Hair follicle dermal papilla cell (primary cell): ENCODE measurements around the gene LPCAT2. TPM values are rescaled to one million over a fixed set of nuclear protein-coding genes. Genes with fewer than 3 reads are reported as not detected.

Source experiments
- total RNA-seq: library from RNA; depleted of rRNA; stranded (reverse); fragments of >200 nt; gene quantifications from 2 replicates; pipeline ENCODE4 v1.2.3, GENCODE V29; 2012

LPCAT2 gene, protein sequence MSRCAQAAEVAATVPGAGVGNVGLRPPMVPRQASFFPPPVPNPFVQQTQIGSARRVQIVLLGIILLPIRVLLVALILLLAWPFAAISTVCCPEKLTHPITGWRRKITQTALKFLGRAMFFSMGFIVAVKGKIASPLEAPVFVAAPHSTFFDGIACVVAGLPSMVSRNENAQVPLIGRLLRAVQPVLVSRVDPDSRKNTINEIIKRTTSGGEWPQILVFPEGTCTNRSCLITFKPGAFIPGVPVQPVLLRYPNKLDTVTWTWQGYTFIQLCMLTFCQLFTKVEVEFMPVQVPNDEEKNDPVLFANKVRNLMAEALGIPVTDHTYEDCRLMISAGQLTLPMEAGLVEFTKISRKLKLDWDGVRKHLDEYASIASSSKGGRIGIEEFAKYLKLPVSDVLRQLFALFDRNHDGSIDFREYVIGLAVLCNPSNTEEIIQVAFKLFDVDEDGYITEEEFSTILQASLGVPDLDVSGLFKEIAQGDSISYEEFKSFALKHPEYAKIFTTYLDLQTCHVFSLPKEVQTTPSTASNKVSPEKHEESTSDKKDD
- total RNA-seq = 29.1 and 32.8 TPM in 2 replicates

DNA sequence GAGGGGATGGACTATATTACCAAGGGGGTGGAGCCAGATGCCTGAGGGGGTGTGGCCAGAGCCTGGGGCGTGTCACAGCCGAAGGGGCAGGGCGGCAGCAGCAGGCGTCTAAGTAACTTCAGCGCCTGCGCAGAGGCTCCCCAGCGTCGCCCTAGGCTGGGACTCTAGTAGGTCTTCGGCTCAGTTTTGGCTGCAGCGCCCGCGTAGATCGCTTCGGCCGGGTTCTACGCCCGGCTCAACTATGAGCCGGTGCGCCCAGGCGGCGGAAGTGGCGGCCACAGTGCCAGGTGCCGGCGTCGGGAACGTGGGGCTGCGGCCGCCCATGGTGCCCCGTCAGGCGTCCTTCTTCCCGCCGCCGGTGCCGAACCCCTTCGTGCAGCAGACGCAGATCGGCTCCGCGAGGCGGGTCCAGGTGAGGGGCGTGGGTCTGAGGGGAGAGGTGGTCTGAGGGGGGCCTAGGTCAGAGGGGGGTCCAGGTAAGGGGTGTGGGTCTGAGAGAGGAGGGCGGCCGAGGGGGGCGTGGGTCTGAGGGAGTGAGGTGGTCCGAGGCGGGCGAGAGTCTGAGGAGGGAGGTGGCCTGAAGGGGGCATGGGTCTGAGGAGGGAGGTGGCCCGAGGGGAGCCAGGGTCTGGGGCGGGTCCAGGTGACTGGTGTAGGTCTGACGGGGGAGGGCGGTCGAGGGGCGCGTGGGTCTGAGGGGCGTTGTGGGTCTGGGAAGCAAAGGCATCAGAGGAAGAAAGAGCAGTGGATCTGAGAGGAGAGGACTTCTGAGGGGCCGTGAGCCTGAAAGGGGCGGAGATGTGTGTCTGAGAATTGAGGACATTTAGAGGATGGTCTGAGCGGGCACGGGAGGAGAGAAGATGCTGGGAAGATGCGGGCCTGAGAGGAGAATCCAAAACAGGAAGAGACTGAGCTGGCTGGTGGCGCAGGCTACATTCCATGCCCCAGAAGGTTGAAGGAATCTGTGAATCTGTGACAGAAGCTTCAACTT lies at the start of gene LPCAT2:
Gene LPCAT2, plus strand, starts transcription at position 132 of the 991 bp plus-strand sequence. Its CDS starts 110 bp downstream, at position 242.

DNA sequence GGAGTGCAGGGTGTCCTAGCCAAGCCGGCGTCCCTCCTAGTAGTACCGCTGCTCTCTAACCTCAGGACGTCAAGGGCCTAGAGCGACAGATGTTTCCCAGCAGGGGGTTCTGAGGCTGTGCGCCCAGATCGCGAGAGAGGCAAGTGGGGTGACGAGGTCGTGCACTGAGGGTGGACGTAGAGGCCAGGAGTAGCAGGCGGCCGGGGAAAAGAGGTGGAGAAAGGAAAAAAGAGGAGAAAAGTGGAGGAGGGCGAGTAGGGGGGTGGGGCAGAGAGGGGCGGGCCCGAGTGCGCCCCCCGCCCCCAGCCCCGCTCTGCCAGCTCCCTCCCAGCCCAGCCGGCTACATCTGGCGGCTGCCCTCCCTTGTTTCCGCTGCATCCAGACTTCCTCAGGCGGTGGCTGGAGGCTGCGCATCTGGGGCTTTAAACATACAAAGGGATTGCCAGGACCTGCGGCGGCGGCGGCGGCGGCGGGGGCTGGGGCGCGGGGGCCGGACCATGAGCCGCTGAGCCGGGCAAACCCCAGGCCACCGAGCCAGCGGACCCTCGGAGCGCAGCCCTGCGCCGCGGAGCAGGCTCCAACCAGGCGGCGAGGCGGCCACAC lies 29.9 kb upstream of the LPCAT2 start, which contains the start of gene MMP2:
Gene MMP2, plus strand, starts transcription at position 372 of the 603 bp plus-strand sequence. CDS start 282 bp downstream, outside the sequence.

DNA sequence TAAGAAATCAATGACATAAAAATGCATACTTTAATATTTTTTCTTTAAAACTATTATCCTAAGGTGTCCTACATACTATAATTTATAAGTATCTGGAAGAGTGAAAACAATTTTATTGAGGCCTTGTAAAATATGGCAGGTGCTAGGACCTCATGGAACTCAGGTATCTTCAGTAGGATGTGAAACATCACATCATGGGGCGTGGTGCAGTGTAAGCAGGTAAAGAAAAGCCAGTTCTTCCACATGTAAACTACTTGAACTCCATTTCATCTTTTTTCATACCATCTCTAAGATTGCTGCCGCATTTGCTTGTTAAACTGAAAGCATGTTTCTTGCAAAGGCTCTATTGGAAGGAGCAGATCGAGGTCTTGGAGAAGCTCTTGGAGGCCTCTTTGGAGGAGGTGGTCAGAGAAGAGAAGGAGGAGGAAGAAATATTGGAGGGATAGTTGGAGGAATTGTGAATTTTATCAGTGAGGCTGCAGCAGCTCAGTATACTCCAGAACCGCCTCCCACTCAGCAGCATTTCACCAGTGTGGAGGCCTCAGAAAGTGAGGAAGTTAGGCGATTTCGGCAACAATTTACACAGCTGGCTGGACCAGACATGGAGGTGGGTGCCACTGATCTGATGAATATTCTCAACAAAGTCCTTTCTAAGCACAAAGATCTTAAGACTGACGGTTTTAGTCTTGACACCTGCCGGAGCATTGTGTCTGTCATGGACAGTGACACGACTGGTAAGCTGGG lies 57.7 kb downstream of the LPCAT2 start, which contains the start of gene CAPNS2:
Gene CAPNS2, plus strand, starts transcription at position 253 of the 744 bp plus-strand sequence. Its CDS starts 73 bp downstream, at position 326.

Other genes starting within 250 kb of the LPCAT2 start
- 6.3 and 13.3 TPM in 2 replicates for gene IRX6, start 184.9 kb upstream of the LPCAT2 start, total RNA-seq
- gene MMP2, start 29.9 kb upstream of the LPCAT2 start, total RNA-seq = 1,404 and 1,854 TPM in 2 replicates
- 1.6 and 1.8 TPM in 2 replicates for gene CAPNS2, start 57.6 kb downstream of the LPCAT2 start, total RNA-seq
- gene SLC6A2, start 146.9 kb downstream of the LPCAT2 start, total RNA-seq = under 0.01 TPM in 1 of 2 replicates, not detected in the other